ENCODE results near the gene KSR1. TPM values are rescaled to one million over a fixed set of nuclear protein-coding genes. Genes with fewer than 3 reads are reported as not detected.

Gene KSR1
- total RNA-seq, 1 donor from 2014 or later: 40.3 TPM

- no peak for DNase-seq (ENCODE audit: extremely low spot score in 2 of 2)
- TF ChIP-seq CTCF (IDR thresholded peaks at IDR 0.05) (no peak), POLR2AphosphoS5 (IDR thresholded peaks at IDR 0.05; ENCODE audit: insufficient read depth in 1 of 2, low read depth in 1 of 2) (no peak), POLR2A (IDR thresholded peaks at IDR 0.05) (no peak)
- Histone ChIP-seq H3K27ac (peak overlapping the region; percentile 88), H3K4me1 (peaks cover 47% of the 10 kb centered on the region), H3K27me3 (no peaks in the 10 kb centered on the region), H3K4me3 (peak overlapping the region; percentile 74 to 84), H3K36me3 (no peaks in the 10 kb centered on the region), H3K9me3 (no peaks in the 10 kb centered on the region)
- intact Hi-C loops (cut with DNase I): loop anchor here (10.0 kb wide), 2 partner anchors 101 to 109 kb away; no protein-coding TSS in a partner anchor
Observed at GRCh38 chr17:27455236-27455913, 873 bp upstream of the KSR1 start.

GRCh38 chr17:27456681-27457359, 572 bp downstream of the KSR1 start:
- intact Hi-C loops (cut with DNase I): loop anchor here (10.0 kb wide), 2 partner anchors 102 to 108 kb away; no protein-coding TSS in a partner anchor
- no peaks in the 10 kb centered on the region for H3K36me3 ChIP-seq
- peak overlapping the region; percentile 74 to 84 for H3K4me3 ChIP-seq
- TF ChIP-seq POLR2A (IDR thresholded peaks at IDR 0.05) (no peak), CTCF (IDR thresholded peaks at IDR 0.05) (no peak), POLR2AphosphoS5 (IDR thresholded peaks at IDR 0.05; ENCODE audit: insufficient read depth in 1 of 2, low read depth in 1 of 2) (no peak)
- H3K9me3 ChIP-seq: no peaks in the 10 kb centered on the region
- peak overlapping the region; percentile 88 for H3K27ac ChIP-seq
- no peaks in the 10 kb centered on the region for H3K27me3 ChIP-seq
- DNase-seq (ENCODE audit: extremely low spot score in 2 of 2): no peak
- H3K4me1 ChIP-seq: peaks cover 60% of the 10 kb centered on the region

DNA sequence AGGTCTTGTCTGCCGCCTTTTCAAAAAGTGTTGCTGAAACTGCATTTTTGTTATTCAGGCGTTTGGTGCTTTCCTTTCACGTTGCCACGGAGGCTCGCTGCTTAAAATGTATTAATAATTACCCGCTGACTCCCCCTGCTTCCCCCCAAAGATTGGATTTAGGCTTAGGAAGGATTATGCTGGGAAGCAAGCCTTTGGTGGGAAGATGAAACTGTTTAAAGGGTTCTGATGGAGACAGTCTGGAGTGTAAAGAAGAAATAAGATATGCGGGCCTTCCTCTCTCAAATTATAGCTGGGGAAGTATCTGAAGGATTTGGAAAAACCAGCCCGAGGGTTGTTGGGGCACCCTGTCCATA, 1.1 kb downstream of the KSR1 start:
- no peaks in the 10 kb centered on the region for H3K27me3 ChIP-seq
- no peak for DNase-seq (ENCODE audit: extremely low spot score in 2 of 2)
- peak overlapping the region; percentile 88 for H3K27ac ChIP-seq
- H3K9me3 ChIP-seq: no peaks in the 10 kb centered on the region
- peaks cover 66% of the 10 kb centered on the region for H3K4me1 ChIP-seq
- H3K4me3 ChIP-seq: peak overlapping the region; percentile 74 to 84
- TF ChIP-seq POLR2AphosphoS5 (IDR thresholded peaks at IDR 0.05; ENCODE audit: insufficient read depth in 1 of 2, low read depth in 1 of 2) (no peak), CTCF (IDR thresholded peaks at IDR 0.05) (no peak), POLR2A (IDR thresholded peaks at IDR 0.05) (no peak)
- intact Hi-C loops (cut with DNase I): loop anchor here (10.0 kb wide), 2 partner anchors 103 to 107 kb away; no protein-coding TSS in a partner anchor
- no peaks in the 10 kb centered on the region for H3K36me3 ChIP-seq

DNA sequence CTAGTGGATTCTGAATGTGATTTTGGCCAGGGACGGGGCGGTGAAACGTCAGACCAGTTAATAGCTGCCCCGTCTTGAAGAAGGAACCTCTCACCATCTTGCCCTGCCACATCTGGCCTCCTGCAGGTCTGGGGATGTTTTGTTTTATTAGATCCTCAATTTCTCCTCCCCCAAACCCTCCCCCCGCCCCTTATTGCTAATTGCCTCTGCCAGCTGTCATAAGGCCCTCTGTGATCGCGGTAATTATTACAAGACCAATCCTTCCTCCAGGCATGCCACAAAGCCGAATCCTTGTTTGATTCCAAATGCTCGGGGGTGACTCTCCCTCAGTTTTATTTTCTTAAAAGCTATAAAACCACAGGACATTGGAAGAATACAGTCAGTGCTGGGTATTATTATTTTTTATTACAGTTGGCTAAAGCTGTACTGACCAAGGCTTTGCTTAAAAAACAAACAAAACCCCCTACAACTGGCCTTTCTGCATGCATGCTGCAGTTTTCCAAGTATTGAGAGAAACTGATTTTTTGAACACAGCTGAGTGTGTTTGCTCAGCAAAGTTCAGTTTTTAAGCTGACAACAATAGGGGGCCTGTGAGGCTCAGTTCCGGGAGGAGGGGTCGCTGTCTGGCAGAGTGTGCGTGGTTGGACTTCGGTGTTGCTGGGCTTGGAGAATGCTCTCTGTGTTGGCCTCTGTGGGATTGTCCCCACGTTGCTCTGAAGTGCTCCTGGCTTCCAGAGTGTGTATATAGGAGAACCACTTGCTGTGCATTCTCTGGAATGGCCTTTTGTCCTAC, 1.7 kb downstream of the KSR1 start:
- peak overlapping the region; percentile 88 for H3K27ac ChIP-seq
- intact Hi-C loops (cut with DNase I): loop anchor here (10.0 kb wide), 2 partner anchors 103 to 107 kb away; no protein-coding TSS in a partner anchor
- TF ChIP-seq POLR2AphosphoS5 (IDR thresholded peaks at IDR 0.05; ENCODE audit: insufficient read depth in 1 of 2, low read depth in 1 of 2) (no peak), CTCF (IDR thresholded peaks at IDR 0.05) (no peak), POLR2A (IDR thresholded peaks at IDR 0.05) (no peak)
- H3K4me1 ChIP-seq: peaks cover 67% of the 10 kb centered on the region
- no peak for DNase-seq (ENCODE audit: extremely low spot score in 2 of 2)
- H3K27me3 ChIP-seq: no peaks in the 10 kb centered on the region
- H3K4me3 ChIP-seq: peak overlapping the region; percentile 74 to 84
- H3K9me3 ChIP-seq: no peaks in the 10 kb centered on the region
- no peaks in the 10 kb centered on the region for H3K36me3 ChIP-seq

Data from vagina (tissue), 2 donors.